HepG2 (cell line): ENCODE measurements around the gene PFN1. TPM values are rescaled to one million over a fixed set of nuclear protein-coding genes. Genes with fewer than 3 reads are reported as not detected.

Source experiments
- FOXA1 ChIP-seq, 2 experiments: fragments of 450-650 bp in 1 of 2; sonication (generic) in 1 of 2; formaldehyde crosslinking in 1 of 2; IDR thresholded peaks; 2 replicates each; pipeline versions ENCODE4 v1.4.0 to v1.6.1; 2016 to 2020; ENCODE audit warnings: missing genetic modification reagents in 1 of 2
- HDAC2 ChIP-seq: sonication (generic); formaldehyde crosslinking; IDR thresholded peaks from 2 replicates; pipeline ENCODE4 v1.4.0; 2020; ENCODE audit warnings: missing genetic modification reagents
- JARID2 ChIP-seq: sonication (generic); formaldehyde crosslinking; IDR thresholded peaks from 2 replicates; pipeline ENCODE4 v1.8.1; 2023; ENCODE audit warnings: missing genetic modification reagents, inconsistent platforms; ENCODE audit not compliant: insufficient replicate concordance
- KDM1A ChIP-seq: IDR thresholded peaks from 2 replicates; pipeline ENCODE4 v1.6.1; 2016; ENCODE audit warnings: missing compliant biosample characterization
- NCOA5 ChIP-seq: sonication (generic); formaldehyde crosslinking; IDR thresholded peaks from 2 replicates; pipeline ENCODE4 v1.4.0; 2020; ENCODE audit warnings: missing genetic modification reagents
- NONO ChIP-seq, 2 experiments: fragments of 450-650 bp in 1 of 2; sonication (generic) in 1 of 2; formaldehyde crosslinking in 1 of 2; IDR thresholded peaks in 1 of 2; conservative IDR thresholded peaks in 1 of 2; 2 replicates each; pipeline versions ENCODE4 v1.6.1 to v1.8.0; 2017 to 2022; ENCODE audit warnings: mild to moderate bottlenecking in 1 of 2, missing genetic modification reagents in 1 of 2, moderate library complexity in 1 of 2
- PPARG ChIP-seq: conservative IDR thresholded peaks from 2 replicates; pipeline ENCODE4 v1.6.1; 2016; ENCODE audit warnings: missing biosample characterization, missing genetic modification reagents
- SOX13 ChIP-seq, 3 experiments: fragments of 450-650 bp in 1 of 3; sonication (generic) in 1 of 3; formaldehyde crosslinking in 1 of 3; IDR thresholded peaks in 2 of 3; conservative IDR thresholded peaks in 1 of 3; 2 replicates each; pipeline versions ENCODE4 v1.5.0 to v1.6.1; 2016 to 2020; ENCODE audit warnings: antibody characterized with exemption in 1 of 3, mild to moderate bottlenecking in 1 of 3, missing compliant biosample characterization in 1 of 3, missing genetic modification reagents in 1 of 3, moderate library complexity in 1 of 3
- SP4 ChIP-seq: sonication (generic); formaldehyde crosslinking; IDR thresholded peaks from 2 replicates; pipeline ENCODE4 v1.8.1; 2023; ENCODE audit warnings: mild to moderate bottlenecking, missing genetic modification reagents
- TBX3 ChIP-seq: fragments of 450-650 bp; IDR thresholded peaks from 2 replicates; pipeline ENCODE4 v1.6.1; 2017; ENCODE audit warnings: antibody characterized with exemption, mild to moderate bottlenecking, inconsistent platforms, borderline replicate concordance
- TP53 ChIP-seq: sonication (generic); formaldehyde crosslinking; conservative IDR thresholded peaks from 2 replicates; pipeline ENCODE4 v1.4.0; 2020; ENCODE audit warnings: missing genetic modification reagents
- ZKSCAN8 ChIP-seq: IDR thresholded peaks from 2 replicates; pipeline ENCODE4 v1.6.1; 2016; ENCODE audit warnings: borderline replicate concordance, missing genetic modification reagents, missing compliant biosample characterization
- ZMYM2 ChIP-seq: sonication (generic); formaldehyde crosslinking; IDR thresholded peaks from 2 replicates; pipeline ENCODE4 v1.8.0; 2022; ENCODE audit warnings: mild to moderate bottlenecking, missing genetic modification reagents
- ZNF333 ChIP-seq: sonication (generic); formaldehyde crosslinking; IDR thresholded peaks from 2 replicates; pipeline ENCODE4 v1.4.0; 2020; ENCODE audit warnings: mild to moderate bottlenecking, missing genetic modification reagents, borderline replicate concordance
- ZNF44 ChIP-seq: sonication (generic); formaldehyde crosslinking; IDR thresholded peaks from 2 replicates; pipeline ENCODE4 v1.5.1; 2020; ENCODE audit warnings: mild to moderate bottlenecking, missing genetic modification reagents
- ZNF672 ChIP-seq: sonication (generic); formaldehyde crosslinking; IDR thresholded peaks from 2 replicates; pipeline ENCODE4 v1.8.1; 2022; ENCODE audit warnings: missing genetic modification reagents
- ZNF678 ChIP-seq: sonication (generic); formaldehyde crosslinking; IDR thresholded peaks from 2 replicates; pipeline ENCODE4 v1.4.0; 2020; ENCODE audit warnings: mild to moderate bottlenecking, missing genetic modification reagents
- polyA plus RNA-seq, 8 experiments: library from polyadenylated mRNA; depleted of rRNA in 3 of 8; stranded (reverse) in 7 of 8; unstranded in 1 of 8; fragments of >200 nt; fragmentation: Illumina TruSeq in 4 of 8; extraction: Trizol in 4 of 8; gene quantifications; 2 replicates each; pipeline versions ENCODE4 v1.2.1 to v1.2.3, GENCODE V29; 2011 to 2016; ENCODE audit warnings: low read depth in 4 of 8, missing spikeins in 1 of 8, mixed read lengths in 1 of 8; ENCODE audit not compliant: insufficient read depth in 1 of 8
- total RNA-seq, 5 experiments: library from RNA; depleted of rRNA; stranded (reverse); fragments of >200 nt; fragmentation: Illumina TruSeq; extraction: Trizol; gene quantifications; 2 replicates each; pipeline ENCODE4 v1.2.3, GENCODE V29; 2016; ENCODE audit warnings: low read depth in 1 of 5
- TF ChIP-seq, protein P1 (sequence below): sonication (generic); formaldehyde crosslinking; IDR thresholded peaks from 2 replicates; pipeline ENCODE4 v1.8.1; 2023; ENCODE audit warnings: mild to moderate bottlenecking, missing genetic modification reagents
- TF ChIP-seq, protein P2 (sequence below): sonication (generic); formaldehyde crosslinking; IDR thresholded peaks from 2 replicates; pipeline ENCODE4 v1.5.0; 2020; ENCODE audit warnings: mild to moderate bottlenecking, missing genetic modification reagents
- TF ChIP-seq, protein P3 (sequence below): sonication (generic); formaldehyde crosslinking; IDR thresholded peaks from 2 replicates; pipeline ENCODE4 v1.5.0; 2020; ENCODE audit warnings: missing genetic modification reagents, mild to moderate bottlenecking, borderline replicate concordance
- TF ChIP-seq, protein P4 (sequence below): sonication (generic); formaldehyde crosslinking; IDR thresholded peaks from 2 replicates; pipeline ENCODE4 v1.4.0; 2020; ENCODE audit warnings: missing genetic modification reagents
- TF ChIP-seq, protein P5 (sequence below): IDR thresholded peaks from 2 replicates; pipeline ENCODE4 v1.6.1; 2016; ENCODE audit warnings: missing biosample characterization, missing genetic modification reagents, low read depth

Gene PFN1
- total and polyA plus RNA-seq, 2 of the 13 experiments (the other 11 are each of a cell fraction or from before 2014, with no cell fraction given) = 494 to 613 TPM

DNA sequence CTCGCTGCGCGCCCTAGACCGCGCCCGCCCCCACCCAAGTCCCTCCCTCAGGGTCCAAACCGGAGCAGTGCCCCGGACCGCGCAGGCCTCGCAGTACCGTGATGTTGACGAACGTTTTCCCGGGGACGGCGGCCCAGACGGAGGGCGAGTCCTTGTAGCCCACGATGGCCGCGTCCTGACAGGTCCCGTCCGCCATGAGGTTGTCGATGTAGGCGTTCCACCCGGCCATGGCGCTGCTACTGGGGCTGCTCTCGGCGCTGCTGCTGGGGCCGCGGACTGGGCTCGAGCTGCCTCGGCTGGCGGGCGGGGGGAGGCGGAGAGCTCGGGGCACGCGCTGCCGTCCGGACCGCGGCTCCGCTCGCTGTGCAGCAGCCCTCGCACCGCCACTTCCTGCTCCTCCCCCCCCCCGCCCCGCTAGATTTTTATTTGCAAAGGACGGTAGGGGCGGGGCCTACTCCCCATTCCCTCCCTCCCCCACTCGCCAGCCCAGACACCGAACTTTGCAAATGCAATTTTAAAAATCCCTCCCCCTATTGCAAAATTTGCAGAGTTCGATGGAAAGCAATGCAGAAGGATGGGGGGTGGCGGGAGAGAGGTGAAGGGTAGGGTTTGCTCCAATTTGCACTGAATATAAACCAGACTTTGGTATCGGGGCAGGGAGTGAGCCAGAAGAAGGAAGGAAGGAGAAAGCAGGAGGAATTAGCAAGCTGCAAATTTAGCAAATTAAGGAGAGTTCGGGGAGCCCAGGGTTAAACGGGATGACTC, at the start of gene PFN1 (continued):
- TF ChIP-seq, protein P1, sequence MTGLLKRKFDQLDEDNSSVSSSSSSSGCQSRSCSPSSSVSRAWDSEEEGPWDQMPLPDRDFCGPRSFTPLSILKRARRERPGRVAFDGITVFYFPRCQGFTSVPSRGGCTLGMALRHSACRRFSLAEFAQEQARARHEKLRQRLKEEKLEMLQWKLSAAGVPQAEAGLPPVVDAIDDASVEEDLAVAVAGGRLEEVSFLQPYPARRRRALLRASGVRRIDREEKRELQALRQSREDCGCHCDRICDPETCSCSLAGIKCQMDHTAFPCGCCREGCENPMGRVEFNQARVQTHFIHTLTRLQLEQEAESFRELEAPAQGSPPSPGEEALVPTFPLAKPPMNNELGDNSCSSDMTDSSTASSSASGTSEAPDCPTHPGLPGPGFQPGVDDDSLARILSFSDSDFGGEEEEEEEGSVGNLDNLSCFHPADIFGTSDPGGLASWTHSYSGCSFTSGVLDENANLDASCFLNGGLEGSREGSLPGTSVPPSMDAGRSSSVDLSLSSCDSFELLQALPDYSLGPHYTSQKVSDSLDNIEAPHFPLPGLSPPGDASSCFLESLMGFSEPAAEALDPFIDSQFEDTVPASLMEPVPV (CRISPR knock-in tag) = 0 out of 2 replicates have a peak, but pooled peaks have one; percentile 52
- TF ChIP-seq, protein P2, sequence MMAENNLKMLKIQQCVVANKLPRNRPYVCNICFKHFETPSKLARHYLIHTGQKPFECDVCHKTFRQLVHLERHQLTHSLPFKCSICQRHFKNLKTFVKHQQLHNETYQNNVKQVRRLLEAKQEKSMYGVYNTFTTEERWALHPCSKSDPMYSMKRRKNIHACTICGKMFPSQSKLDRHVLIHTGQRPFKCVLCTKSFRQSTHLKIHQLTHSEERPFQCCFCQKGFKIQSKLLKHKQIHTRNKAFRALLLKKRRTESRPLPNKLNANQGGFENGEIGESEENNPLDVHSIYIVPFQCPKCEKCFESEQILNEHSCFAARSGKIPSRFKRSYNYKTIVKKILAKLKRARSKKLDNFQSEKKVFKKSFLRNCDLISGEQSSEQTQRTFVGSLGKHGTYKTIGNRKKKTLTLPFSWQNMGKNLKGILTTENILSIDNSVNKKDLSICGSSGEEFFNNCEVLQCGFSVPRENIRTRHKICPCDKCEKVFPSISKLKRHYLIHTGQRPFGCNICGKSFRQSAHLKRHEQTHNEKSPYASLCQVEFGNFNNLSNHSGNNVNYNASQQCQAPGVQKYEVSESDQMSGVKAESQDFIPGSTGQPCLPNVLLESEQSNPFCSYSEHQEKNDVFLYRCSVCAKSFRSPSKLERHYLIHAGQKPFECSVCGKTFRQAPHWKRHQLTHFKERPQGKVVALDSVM (CRISPR knock-in tag) = no peak
- TF ChIP-seq ZNF678 (CRISPR knock-in tag) (no peak), KDM1A (CRISPR knock-in tag) (no peak), TP53 (no peak), SOX13 (IDR thresholded peaks at IDR 0.05) (no peak), SOX13 (CRISPR knock-in tag; conservative IDR thresholded peaks at IDR 0.05 in 1 of 2, IDR thresholded peaks at IDR 0.05 in 1 of 2) (no peak), ZNF672 (CRISPR knock-in tag) (0 out of 2 replicates have a peak, but pooled peaks have one; percentile 50), FOXA1 (IDR thresholded peaks at IDR 0.05) (no peak), FOXA1 (CRISPR knock-in tag; IDR thresholded peaks at IDR 0.05) (peak; percentile 4; the same call in 1 of the 2 replicates), SP4 (peak; percentile 32; the same call in 1 of the 2 replicates), ZNF44 (CRISPR knock-in tag) (no peak), JARID2 (no peak), ZNF333 (no peak), NONO (IDR thresholded peaks at IDR 0.05) (no peak), NONO (CRISPR knock-in tag; conservative IDR thresholded peaks at IDR 0.05) (0 out of 2 replicates have a peak, but pooled peaks have one; percentile 81), ZMYM2 (CRISPR knock-in tag) (no peak), HDAC2 (CRISPR knock-in tag) (no peak), TBX3 (no peak), NCOA5 (CRISPR knock-in tag) (no peak), ZKSCAN8 (no peak), PPARG (CRISPR knock-in tag) (no peak)
- TF ChIP-seq, protein P3, sequence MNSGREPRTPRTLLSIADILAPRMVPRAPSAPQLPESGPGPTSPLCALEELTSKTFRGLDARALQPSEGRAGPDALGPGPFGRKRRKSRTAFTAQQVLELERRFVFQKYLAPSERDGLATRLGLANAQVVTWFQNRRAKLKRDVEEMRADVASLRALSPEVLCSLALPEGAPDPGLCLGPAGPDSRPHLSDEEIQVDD = 0 out of 2 replicates have a peak, but pooled peaks have one; percentile 13
- TF ChIP-seq, protein P4, sequence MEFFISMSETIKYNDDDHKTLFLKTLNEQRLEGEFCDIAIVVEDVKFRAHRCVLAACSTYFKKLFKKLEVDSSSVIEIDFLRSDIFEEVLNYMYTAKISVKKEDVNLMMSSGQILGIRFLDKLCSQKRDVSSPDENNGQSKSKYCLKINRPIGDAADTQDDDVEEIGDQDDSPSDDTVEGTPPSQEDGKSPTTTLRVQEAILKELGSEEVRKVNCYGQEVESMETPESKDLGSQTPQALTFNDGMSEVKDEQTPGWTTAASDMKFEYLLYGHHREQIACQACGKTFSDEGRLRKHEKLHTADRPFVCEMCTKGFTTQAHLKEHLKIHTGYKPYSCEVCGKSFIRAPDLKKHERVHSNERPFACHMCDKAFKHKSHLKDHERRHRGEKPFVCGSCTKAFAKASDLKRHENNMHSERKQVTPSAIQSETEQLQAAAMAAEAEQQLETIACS (CRISPR knock-in tag) = no peak
- TF ChIP-seq, protein P5, sequence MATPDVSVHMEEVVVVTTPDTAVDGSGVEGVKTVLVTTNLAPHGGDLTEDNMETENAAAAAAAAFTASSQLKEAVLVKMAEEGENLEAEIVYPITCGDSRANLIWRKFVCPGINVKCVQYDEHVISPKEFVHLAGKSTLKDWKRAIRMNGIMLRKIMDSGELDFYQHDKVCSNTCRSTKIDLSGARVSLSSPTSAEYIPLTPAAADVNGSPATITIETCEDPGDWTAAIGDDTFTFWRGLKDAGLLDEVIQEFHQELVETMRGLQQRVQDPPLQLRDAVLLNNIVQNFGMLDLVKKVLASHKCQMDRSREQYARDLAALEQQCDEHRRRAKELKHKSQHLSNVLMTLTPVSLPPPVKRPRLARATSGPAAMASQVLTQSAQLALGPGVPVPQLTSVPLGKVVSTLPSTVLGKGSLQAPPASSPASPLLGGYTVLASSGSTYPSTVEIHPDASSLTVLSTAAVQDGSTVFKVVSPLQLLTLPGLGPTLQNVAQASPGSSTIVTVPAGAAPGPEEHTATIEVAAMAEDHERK = no peak
